ENCODE measurements around the gene GOLM1. TPM values are rescaled to one million over a fixed set of nuclear protein-coding genes. Genes with fewer than 3 reads are reported as not detected.
A peak's percentile ranks its signal among the peaks of the same experiment; 100 is the strongest.

The GOLM1 gene
- total and polyA plus RNA-seq, 2 of the 13 experiments (the other 11 are each of a cell fraction or from before 2014, with no cell fraction given), result 0.20 to 0.30 TPM

- POLR2A ChIA-PET, result no interaction called here
- CTCF ChIA-PET (ENCODE audit: low intra/inter-chr PET ratio, low total read pairs), result no interaction called here
- no peak overlapping the region for H3K4me3 ChIP-seq (replicated peaks in 1 of 3; ENCODE audit: insufficient read depth in 1 of 3, low read depth in 2 of 3, low read length in 3 of 3)
- BruUV-seq (replicated peaks), result no TSS peak
- no peaks in the 10 kb centered on the region for H3K4me1 ChIP-seq (ENCODE audit: insufficient read depth, low read length)
- no peak overlapping the region for H3K9ac ChIP-seq (ENCODE audit: insufficient read depth, low read depth, low read length)
- intact Hi-C loops (cut with micrococcal nuclease; ENCODE audit: unreplicated experiment) (no loop called here), in situ Hi-C loops (cut with HindIII; ENCODE audit: extremely low pct_ligation_motif_present, low pct_unique_long_range_greater_than_20kb) (no loop called here)
- H3K27ac ChIP-seq (ENCODE audit: extremely low read length, insufficient read depth, low read length), result no peak overlapping the region
- no peak for FAIRE-seq
- no peak overlapping the region for H3K4me2 ChIP-seq (ENCODE audit: low read depth, low read length)
- peaks cover 8 to 44% of the 10 kb centered on the region in 2 experiments for H3K27me3 ChIP-seq (ENCODE audit: control insufficient read depth in 1 of 2, insufficient read depth in 2 of 2, low read length in 2 of 2)
- H3K9me3 ChIP-seq (ENCODE audit: low read length), result no peaks in the 10 kb centered on the region
- no peak for DNase-seq (ENCODE audit: low spot score)
- peak; percentile 35 for ATAC-seq
- no peaks in the 10 kb centered on the region for H3K36me3 ChIP-seq (replicated peaks in 1 of 2; ENCODE audit: control insufficient read depth in 1 of 2, insufficient read depth in 2 of 2, low read length in 2 of 2)
- no peaks in the 10 kb centered on the region for H3K79me2 ChIP-seq (ENCODE audit: insufficient read depth, low read length)
- no CpG with 5 or more reads among the region's 5 CpGs for WGBS (ENCODE audit: low lambda C conversion rate)
- H4K20me1 ChIP-seq (ENCODE audit: insufficient read depth, low read length), result 0 out of 2 replicates have a peak, but pooled peaks cover 10% of the 10 kb centered on the region
- H2AFZ ChIP-seq (ENCODE audit: low read length), result no peak overlapping the region
- TF ChIP-seq ZNF251 (CRISPR knock-in tag; IDR thresholded peaks at IDR 0.05) (no peak), ZNF772 (CRISPR knock-in tag; IDR thresholded peaks at IDR 0.05) (no peak), IKZF4 (CRISPR knock-in tag; IDR thresholded peaks at IDR 0.05; ENCODE audit: borderline replicate concordance, low read depth, not compliant biosample characterization) (no peak), MXI1 (IDR thresholded peaks at IDR 0.05; ENCODE audit: borderline replicate concordance, low read depth, low read length) (no peak), ZUFSP (CRISPR knock-in tag; IDR thresholded peaks at IDR 0.05; ENCODE audit: borderline replicate concordance) (no peak), RFXAP (CRISPR knock-in tag; IDR thresholded peaks at IDR 0.05; ENCODE audit: borderline replicate concordance) (no peak), ZNF512B (CRISPR knock-in tag; IDR thresholded peaks at IDR 0.05; ENCODE audit: borderline replicate concordance) (no peak), GATA4 (IDR thresholded peaks at IDR 0.05; ENCODE audit: borderline replicate concordance, low read depth) (no peak), PAWR (CRISPR knock-in tag; IDR thresholded peaks at IDR 0.05; ENCODE audit: borderline replicate concordance) (no peak), PAF1 (CRISPR knock-in tag; IDR thresholded peaks at IDR 0.05) (no peak), ZZZ3 (CRISPR knock-in tag; IDR thresholded peaks at IDR 0.05; ENCODE audit: borderline replicate concordance) (no peak), RFXANK (CRISPR knock-in tag; IDR thresholded peaks at IDR 0.05) (no peak), NFRKB (IDR thresholded peaks at IDR 0.05) (no peak), ZFAT (CRISPR knock-in tag; conservative IDR thresholded peaks at IDR 0.05) (no peak)
Measured at GRCh38 chr9:86112057-86112456, 12.7 kb upstream of the GOLM1 start.
